ENCODE measurements around the gene ZBTB7A. TPM values are rescaled to one million over a fixed set of nuclear protein-coding genes. Genes with fewer than 3 reads are reported as not detected.

Gene ZBTB7A
- total and polyA plus RNA-seq, 2 of the 4 experiments (the other 2 are of a cell fraction), result 3.2 to 10.3 TPM

- no peaks in the 10 kb centered on the region; the same call in 1 of the 2 replicates for H3K9me1 ChIP-seq (ENCODE audit: insufficient read depth, low read length)
- no peak overlapping the region for H3K56ac ChIP-seq (ENCODE audit: extremely low read depth, insufficient read depth, low read length)
- ChIA-PET CTCF (no interaction called here), POLR2A (ENCODE audit: unreplicated experiment) (no interaction called here)
- no CpG with 5 or more reads among the region's 6 CpGs for WGBS, 2 experiments (ENCODE audit: extremely low coverage in 2 of 2, insufficient read length in 1 of 2)
- no peak overlapping the region for H2AK5ac ChIP-seq (ENCODE audit: low read depth, low read length)
- H3K4me1 ChIP-seq (ENCODE audit: control insufficient read depth, insufficient read depth, low read length), result peaks cover 7% of the 10 kb centered on the region
- no peak overlapping the region for H4K8ac ChIP-seq (ENCODE audit: low read depth in 2 of 2, low read length in 2 of 2)
- no peak overlapping the region for H3K4ac ChIP-seq (ENCODE audit: low read depth, low read length)
- H3K4me2 ChIP-seq (ENCODE audit: low read depth, low read length), result no peak overlapping the region
- dilution Hi-C loops (cut with HindIII; ENCODE audit: low sequenced_read_pairs, unreplicated experiment), result no loop called here
- ATAC-seq (ENCODE audit: low read depth), result no peak
- H4K91ac ChIP-seq (ENCODE audit: insufficient read depth, low read depth, low read length), result no peak overlapping the region
- H3K9ac ChIP-seq (ENCODE audit: low read depth, low read length), result no peak overlapping the region
- H2BK5ac ChIP-seq (ENCODE audit: low read depth, low read length, poor library complexity, severe bottlenecking), result no peak overlapping the region
- no peak overlapping the region for H2AK9ac ChIP-seq (replicated peaks; ENCODE audit: low read depth, low read length, poor library complexity)
- H3K4me3 ChIP-seq (ENCODE audit: insufficient read depth, low read depth, low read length), result no peak overlapping the region
- H3K36me3 ChIP-seq (ENCODE audit: control insufficient read depth, insufficient read depth, low read length), result no peaks in the 10 kb centered on the region
- H3K23ac ChIP-seq (ENCODE audit: low read depth, low read length), result no peak overlapping the region
- no peaks in the 10 kb centered on the region for H3K79me1 ChIP-seq (ENCODE audit: low read depth in 1 of 2, low read length in 2 of 2)
- DNase-seq, result no peak
- H2AFZ ChIP-seq (replicated peaks; ENCODE audit: low read length, poor library complexity), result no peak overlapping the region
- H4K20me1 ChIP-seq (ENCODE audit: insufficient read depth, low read length), result no peaks in the 10 kb centered on the region
- intact Hi-C loops (cut with micrococcal nuclease), result no loop called here
- in situ Hi-C loops (cut with MboI; ENCODE audit: low sequenced_read_pairs), result no loop called here
- no peak overlapping the region for H2BK120ac ChIP-seq (ENCODE audit: low read depth, low read length)
- no peak overlapping the region for H3K18ac ChIP-seq (ENCODE audit: low read depth, low read length)
- H4K5ac ChIP-seq (ENCODE audit: low read depth, low read length), result no peak overlapping the region
- BruUV-seq (replicated peaks), result no TSS peak
- H2BK15ac ChIP-seq (ENCODE audit: low read depth, low read length), result no peak overlapping the region
- H3K14ac ChIP-seq (replicated peaks; ENCODE audit: low read depth, low read length), result no peak overlapping the region
- H3K9me3 ChIP-seq (ENCODE audit: control insufficient read depth, insufficient read depth, low read length), result no peaks in the 10 kb centered on the region
- no peak overlapping the region for H3K27ac ChIP-seq (ENCODE audit: insufficient read depth, low read length)
- TF ChIP-seq ELK1 (IDR thresholded peaks at IDR 0.05; ENCODE audit: borderline replicate concordance, low read depth, low read length), result no peak
- TF ChIP-seq, protein P1, sequence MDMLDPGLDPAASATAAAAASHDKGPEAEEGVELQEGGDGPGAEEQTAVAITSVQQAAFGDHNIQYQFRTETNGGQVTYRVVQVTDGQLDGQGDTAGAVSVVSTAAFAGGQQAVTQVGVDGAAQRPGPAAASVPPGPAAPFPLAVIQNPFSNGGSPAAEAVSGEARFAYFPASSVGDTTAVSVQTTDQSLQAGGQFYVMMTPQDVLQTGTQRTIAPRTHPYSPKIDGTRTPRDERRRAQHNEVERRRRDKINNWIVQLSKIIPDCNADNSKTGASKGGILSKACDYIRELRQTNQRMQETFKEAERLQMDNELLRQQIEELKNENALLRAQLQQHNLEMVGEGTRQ (IDR thresholded peaks at IDR 0.05; ENCODE audit: low read depth, low read length), result no peak
- no peak for TF ChIP-seq CHD1 (IDR thresholded peaks at IDR 0.05; ENCODE audit: low read depth, low read length)
- TF ChIP-seq MXI1 (IDR thresholded peaks at IDR 0.05; ENCODE audit: borderline replicate concordance, low read depth, low read length), result no peak
- TF ChIP-seq RCOR1 (IDR thresholded peaks at IDR 0.05; ENCODE audit: insufficient replicate concordance, low read length), result no peak
- TF ChIP-seq CTCF (conservative IDR thresholded peaks at IDR 0.05; ENCODE audit: low read depth, low read length), result no peak
- H2BK20ac ChIP-seq (ENCODE audit: low read depth, low read length), result no peak overlapping the region
- H3K27me3 ChIP-seq (ENCODE audit: control insufficient read depth, insufficient read depth, low read length), result no peaks in the 10 kb centered on the region
Measured at GRCh38 chr19:4080473-4080872, 13.8 kb upstream of the ZBTB7A start.
